Measurements from ENCODE around the gene TMEM109.

The TMEM109 gene

DNA sequence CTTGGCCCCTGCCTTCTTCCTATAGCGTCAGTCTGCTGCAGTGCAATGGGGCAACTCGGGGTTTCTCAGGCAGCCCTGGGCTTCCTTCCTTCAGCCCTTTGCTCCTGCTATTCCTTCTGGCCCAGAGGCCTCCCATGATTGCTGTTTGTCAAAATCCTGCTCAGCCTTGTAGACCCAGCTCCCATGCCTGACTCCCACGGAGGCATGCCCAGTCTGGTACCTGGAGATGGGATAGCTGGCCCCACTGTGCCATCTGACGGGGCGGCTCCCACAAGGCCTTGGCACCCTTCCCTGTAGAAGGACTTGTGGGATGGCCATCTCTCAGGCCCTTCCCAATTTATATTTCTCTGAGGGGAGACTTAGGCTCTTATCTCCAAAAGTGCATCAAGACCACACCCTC lies 56.9 kb downstream of the TMEM109 start:
- DNase-seq (ENCODE audit: low read depth in 2 of 2), result no peak

GRCh38 chr11:60971520-60971919 lies 57.6 kb downstream of the TMEM109 start, which contains the start of gene CD6:
Gene CD6, plus strand, starts transcription at chr11:60971680. Its CDS starts 186 bp downstream, at chr11:60971866.
- DNase-seq (ENCODE audit: low read depth in 2 of 2), result no peak

GRCh38 chr11:60972182-60973030 lies 58.4 kb downstream of the TMEM109 start:
- DNase-seq (ENCODE audit: low read depth in 2 of 2), result no peak

All from fibroblast of skin of left biceps (primary cell).